ENCODE data around the gene HMGA1.
"Not testable (repeated sequence)": the region's sequence is repeated elsewhere in the genome, so short reads cannot be mapped to it uniquely, and the experiment has no call there.

The HMGA1 gene

DNA sequence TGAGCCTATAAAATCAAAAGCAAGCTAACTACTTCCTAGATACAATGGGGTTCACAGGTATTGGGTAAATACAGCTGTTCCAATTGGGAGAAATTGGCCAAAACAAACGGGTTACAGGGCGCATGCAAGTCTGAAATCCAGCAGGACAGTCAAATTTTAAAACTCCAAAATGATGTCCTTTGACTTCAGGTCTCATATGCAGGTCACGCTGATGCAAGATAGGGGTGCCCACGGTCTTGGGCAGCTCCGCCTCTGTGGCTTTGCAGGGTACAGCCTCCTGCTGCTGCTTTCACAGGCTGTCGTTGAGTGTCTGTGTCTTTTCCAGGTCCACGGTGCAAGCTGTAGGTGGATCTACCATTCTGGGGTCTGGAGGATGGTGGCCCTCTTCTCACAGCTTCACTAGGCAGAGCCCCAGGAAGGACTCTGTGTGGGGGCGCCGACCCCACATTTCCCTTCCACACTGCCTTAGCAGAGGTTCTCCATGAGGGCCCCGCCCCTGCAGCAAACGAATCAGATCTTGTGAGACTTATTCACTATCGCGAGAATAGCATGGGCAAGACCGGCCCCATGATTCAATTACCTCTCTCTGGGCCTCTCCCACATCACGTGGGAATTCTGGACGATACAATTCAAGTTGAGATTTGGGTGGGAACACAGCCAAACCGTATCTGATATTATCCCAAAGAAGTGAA, 24.0 kb downstream of the HMGA1 start:
- no peak for DNase-seq (ENCODE audit: low spot score)

- DNase-seq (ENCODE audit: low spot score), result not testable (repeated sequence)
Measured at GRCh38 chr6:34263484-34263883, 26.8 kb downstream of the HMGA1 start.

DNA sequence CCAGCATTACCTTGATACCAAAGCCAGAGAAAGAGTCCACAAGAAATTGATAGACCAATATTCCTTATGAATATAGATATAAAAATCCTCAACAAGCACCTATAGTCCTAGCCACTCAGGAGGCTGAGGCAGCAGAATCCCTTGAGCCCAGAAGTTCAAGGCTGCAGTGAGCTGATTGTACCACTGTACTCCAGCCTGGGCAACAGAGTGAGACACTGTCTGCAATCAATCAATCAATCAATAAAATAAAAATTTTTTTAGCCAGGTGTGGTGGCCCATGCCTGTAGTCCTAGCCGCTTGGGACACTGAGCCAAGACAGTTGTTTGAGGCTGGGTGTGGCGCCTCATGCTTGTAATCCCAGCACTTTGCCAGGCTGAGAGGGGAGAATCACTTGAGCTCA, 31.1 kb downstream of the HMGA1 start:
- DNase-seq (ENCODE audit: low spot score), result no peak

DNA sequence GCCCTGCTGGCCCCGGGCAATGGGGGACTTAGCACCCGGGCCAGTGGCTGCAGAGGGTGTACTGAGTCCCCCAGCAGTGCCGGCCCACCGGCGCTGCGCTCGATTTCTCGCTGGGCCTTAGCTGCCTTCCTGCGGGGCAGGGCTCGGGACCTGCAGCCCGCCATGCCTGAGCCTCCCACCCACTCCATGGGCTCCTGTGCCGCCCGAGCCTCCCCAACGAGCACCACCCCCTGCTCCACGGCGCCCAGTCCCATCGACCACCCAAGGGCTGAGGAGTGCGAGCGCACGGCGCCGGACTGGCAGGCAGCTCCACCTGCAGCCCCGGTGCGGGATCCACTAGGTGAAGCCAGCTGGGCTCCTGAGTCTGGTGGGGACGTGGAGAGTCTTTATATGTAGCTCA, 32.5 kb downstream of the HMGA1 start:
- not testable (repeated sequence) for DNase-seq (ENCODE audit: low spot score)

- DNase-seq (ENCODE audit: low spot score), result not testable (repeated sequence)
Measured at GRCh38 chr6:34269658-34270341, 33.1 kb downstream of the HMGA1 start.

DNA sequence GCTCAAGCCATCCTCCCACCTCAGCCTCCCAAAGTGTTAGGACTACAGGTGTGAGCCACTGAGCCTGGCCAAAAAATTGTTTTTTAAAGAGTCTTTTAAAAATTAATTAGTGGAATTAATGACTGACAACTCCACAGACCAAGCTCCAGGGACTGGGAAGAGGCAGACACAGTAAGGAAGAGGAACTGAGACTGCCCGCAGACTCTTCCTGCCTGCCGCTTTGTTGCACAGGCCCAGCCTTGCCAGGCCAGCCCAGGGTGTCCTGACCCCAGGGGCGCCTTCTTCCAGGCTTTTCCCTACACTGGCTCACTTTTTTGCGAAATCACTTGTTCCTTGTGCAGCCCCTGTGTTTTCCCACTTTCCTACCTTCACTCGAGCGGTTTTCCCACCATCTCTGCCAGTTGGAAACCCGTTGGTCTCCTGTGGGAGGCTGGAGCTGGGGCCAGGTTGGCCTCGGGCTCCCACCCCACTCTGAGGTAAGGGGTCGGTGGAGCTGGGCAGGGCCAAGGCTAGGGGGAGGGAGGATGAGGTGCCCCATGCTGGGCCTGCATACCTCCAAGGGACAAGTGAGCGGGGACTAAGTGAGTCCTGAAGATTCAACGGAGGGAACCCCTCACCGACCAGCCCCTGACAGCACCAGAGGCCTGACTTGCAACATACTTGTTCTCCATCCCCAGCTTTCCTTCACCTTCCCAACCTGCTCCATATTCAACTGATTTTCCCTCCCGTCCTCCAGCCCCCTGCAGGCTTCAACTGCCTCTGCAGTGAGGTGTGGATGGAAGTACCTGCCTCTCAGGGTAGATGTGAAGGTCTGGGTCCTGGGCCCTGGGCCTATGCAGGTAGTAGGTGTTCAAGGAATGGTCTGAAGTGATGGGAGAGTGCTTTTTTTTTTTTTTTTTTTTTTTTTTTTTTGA, 35.6 kb downstream of the HMGA1 start:
- peak; percentile 42 for DNase-seq (ENCODE audit: low spot score)

- DNase-seq (ENCODE audit: low spot score), result no peak
Measured at GRCh38 chr6:34273242-34273805, 36.7 kb downstream of the HMGA1 start.

DNA sequence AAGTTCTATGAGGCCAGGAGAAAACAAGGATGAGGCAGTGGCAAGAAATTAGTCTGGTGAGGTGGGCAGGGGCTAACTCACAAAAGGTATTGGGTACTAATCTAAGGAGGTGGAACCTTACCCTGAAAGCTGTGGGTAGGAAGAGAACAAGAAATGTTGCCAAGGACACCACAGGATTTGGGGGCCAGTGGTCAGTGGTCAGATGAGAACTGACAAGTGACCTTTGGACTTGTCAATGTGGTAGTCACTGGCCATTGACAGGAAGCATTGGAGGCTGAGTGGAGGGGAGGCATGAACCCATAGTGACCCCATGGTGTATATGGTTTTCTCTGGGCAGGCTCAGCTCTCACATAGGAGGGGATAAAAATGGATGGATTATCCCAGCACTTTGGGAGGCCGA, 37.5 kb downstream of the HMGA1 start:
- DNase-seq (ENCODE audit: low spot score), result no peak

- no peak for DNase-seq (ENCODE audit: low spot score)
Measured at GRCh38 chr6:34275128-34275804, 38.6 kb downstream of the HMGA1 start.

- DNase-seq (ENCODE audit: low spot score), result no peak
Measured at GRCh38 chr6:34276191-34276590, 39.5 kb downstream of the HMGA1 start.

DNA sequence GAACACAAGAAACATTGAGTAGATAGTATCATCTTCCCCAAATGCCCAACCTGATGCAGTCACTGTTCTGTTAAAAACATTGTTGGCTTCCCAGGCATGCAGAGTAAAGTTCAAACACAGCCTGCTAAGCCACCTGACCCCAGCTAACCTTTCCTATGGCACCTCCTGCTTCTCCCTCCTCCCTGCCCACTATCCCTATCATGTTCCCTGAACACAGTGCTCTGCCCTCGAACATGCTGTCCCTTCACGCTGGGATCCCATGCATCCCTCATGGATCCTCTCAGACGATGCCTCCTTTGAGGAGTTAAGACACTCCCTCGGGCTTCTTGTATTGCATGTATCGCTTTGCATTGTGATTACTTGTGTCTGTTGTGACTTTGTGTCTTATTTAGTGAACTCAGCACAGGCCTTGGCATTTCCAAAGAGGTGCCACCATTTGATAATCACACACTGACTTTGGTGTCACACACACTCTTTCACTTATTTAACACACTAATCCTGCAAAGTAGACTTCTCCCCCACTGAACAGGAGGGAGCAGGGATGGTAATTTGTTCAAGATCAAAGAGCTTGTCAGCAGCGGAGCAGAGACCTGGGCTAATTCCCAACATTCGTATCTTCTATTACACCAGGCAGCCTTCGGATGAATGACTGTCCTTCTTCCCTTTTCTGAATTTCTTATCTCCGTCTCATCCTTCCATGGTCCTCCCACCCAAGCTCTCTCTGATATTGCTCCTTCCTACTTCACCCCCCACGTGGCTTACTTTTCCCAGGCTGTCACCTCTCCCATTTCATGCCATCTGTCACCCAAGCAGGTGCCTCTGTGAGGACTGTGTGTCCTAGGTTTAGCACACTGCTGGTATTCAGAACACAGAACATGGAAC, 40.4 kb downstream of the HMGA1 start:
- no peak for DNase-seq (ENCODE audit: low spot score)

GRCh38 chr6:34277763-34278112, 41.1 kb downstream of the HMGA1 start:
- no peak for DNase-seq (ENCODE audit: low spot score)

DNA sequence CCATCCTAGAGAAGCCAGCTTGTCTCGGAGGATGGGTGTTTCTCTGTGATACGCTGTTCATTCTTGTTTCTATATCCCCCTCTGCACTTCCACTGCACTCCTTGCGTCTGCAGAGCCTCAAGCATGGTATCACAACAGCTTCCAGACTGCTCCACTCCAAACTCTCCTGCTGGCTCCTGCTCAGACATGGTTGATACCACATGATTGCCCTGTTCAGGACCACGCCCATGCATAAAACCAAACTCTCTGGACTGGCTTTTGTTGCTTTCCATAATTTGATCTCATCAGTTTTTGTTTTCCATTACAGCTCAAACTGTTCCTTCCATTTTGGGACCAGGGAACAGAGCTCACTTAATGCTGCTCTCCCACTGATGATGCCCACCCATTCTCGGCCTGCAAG, 42.2 kb downstream of the HMGA1 start:
- DNase-seq (ENCODE audit: low spot score), result no peak

- no peak for DNase-seq (ENCODE audit: low spot score)
Measured at GRCh38 chr6:34280216-34280615, 43.5 kb downstream of the HMGA1 start.

DNA sequence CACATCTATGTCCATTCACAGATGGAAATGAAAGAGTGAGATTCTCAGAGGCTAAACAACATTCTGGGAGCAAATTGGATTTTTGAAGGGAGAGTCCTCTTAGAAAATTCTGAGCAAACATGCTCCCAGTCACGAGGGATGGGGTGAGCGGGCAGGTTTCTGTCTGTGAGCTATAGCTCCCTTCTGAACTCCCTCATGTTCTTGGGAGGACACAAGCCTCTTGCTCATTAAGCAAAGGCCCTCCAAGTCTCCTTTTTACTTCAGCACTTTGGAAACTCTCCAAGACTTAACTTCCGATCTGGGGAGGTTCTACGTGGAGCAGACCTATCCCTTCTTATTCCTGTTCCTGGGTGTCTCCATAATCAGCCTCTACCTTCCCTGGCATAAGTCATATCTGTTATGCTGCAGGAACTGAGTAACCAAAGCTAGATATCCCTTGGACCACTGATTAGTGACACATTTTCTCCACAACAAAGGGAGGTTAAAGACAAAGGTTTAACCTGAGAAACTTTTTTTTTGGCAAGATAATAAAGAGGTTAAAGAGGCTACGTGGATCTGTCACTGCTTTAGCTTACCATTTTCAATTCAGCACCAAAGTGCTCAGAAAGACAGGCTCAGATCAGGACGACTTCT, 45.1 kb downstream of the HMGA1 start:
- no peak for DNase-seq (ENCODE audit: low spot score)

GRCh38 chr6:34284563-34285447, 48.1 kb downstream of the HMGA1 start:
- peak; percentile 77 for DNase-seq (ENCODE audit: low spot score)

GRCh38 chr6:34285448-34286164, 48.9 kb downstream of the HMGA1 start:
- DNase-seq (ENCODE audit: low spot score), result peak; percentile 72

DNA sequence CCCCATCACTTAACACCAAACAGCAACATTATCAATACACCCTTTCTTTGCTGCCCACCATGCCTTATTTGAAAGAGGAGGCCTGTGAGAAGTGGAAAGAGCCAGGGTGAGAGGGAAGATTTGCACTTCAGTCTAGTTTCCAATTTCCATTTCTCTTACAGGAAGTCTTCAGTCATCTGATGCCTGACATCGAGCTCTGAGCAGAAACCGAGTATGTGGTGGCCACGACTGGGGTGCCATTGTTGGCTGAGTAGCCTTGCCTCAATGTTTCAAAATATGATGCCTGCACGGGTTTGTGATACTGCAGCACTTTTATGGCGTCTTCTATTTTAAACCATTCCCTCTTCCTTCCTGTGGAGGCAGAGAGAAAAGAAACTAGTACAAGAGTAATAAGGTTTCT, 51.9 kb downstream of the HMGA1 start:
- no peak for DNase-seq (ENCODE audit: low spot score)

DNA sequence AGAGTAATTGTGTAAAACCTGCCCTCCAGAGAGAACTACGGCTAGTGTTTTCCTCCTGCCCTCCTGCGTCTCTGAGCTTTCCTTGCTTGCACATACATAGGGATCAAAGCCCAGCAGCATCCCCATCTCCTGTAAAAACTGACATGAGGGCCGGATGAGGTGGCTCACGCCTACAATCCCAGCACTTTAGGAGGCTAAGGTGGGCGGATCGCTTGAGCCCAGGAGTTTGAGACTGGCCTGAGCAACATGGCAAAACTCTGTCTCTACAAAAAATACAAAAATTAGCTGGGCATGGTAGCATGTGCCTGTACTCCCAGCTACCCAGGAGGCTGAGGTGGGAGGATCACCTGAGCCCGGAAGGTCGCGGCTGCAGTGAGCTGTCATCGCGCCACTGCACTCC, 52.5 kb downstream of the HMGA1 start:
- no peak for DNase-seq (ENCODE audit: low spot score)
